ENCODE data around the gene ERI3.

DNA sequence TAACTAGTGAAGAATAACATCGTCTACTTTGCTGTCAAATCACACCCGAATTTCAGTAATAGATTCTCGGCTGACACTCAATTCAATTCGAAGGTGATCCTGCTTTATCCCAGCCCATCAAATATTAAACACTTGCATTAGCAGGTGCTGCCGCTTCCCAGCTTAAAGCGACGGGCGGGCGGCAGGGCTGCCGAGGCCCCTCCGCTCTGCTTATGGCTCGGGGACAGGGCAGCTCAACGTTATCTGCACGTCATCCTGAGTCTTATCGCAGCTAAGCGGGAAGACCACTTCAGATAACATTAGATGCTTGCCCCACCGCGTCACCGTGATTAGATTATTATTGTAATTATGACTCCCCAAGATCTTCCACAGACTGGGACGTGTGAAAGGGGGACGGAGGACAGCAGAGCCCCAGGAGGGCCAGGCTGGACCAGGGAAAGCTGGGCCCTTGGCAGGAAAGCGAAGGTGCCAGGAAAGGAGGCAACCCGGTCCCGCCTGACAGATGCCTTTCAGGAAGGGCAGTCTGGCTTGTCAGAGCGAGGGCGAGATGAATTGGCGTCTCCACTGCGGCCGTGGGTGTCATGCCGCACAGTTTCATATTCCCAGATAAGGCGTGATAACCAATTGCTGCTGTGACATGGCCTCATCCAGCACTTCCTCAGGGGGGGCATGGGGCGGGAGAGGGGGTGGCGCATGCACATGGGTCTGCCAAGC is 104.8 kb downstream of the ERI3 start:
- TF ChIP-seq, protein P1, sequence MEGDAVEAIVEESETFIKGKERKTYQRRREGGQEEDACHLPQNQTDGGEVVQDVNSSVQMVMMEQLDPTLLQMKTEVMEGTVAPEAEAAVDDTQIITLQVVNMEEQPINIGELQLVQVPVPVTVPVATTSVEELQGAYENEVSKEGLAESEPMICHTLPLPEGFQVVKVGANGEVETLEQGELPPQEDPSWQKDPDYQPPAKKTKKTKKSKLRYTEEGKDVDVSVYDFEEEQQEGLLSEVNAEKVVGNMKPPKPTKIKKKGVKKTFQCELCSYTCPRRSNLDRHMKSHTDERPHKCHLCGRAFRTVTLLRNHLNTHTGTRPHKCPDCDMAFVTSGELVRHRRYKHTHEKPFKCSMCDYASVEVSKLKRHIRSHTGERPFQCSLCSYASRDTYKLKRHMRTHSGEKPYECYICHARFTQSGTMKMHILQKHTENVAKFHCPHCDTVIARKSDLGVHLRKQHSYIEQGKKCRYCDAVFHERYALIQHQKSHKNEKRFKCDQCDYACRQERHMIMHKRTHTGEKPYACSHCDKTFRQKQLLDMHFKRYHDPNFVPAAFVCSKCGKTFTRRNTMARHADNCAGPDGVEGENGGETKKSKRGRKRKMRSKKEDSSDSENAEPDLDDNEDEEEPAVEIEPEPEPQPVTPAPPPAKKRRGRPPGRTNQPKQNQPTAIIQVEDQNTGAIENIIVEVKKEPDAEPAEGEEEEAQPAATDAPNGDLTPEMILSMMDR (IDR thresholded peaks at IDR 0.05; ENCODE audit: insufficient read depth, low read length, poor library complexity, severe bottlenecking) = no peak
- TF ChIP-seq EZH2phosphoT487 (conservative IDR thresholded peaks at IDR 0.05; ENCODE audit: low read length) = no peak

All from SU-DHL-6 (cell line).